Smooth muscle cell (in vitro differentiated cells): ENCODE measurements around the gene GNL3. TPM values are rescaled to one million over a fixed set of nuclear protein-coding genes. Genes with fewer than 3 reads are reported as not detected.

Experiments
- DNase-seq: peaks from one replicate; lab custom pipeline; 2025; ENCODE audit not compliant: unreplicated experiment; lab: John Stamatoyannopoulos, UW
- H2AFZ ChIP-seq: fragments of 200-600 bp; sonication (generic); 2 replicates; pipeline ENCODE4 v1.6.0; 2016; ENCODE audit warnings: antibody characterized with exemption, low read depth, mild to moderate bottlenecking
- H3F3A ChIP-seq: fragments of 200-600 bp; sonication (generic); 2 replicates; pipeline ENCODE4 v1.6.0; 2017; ENCODE audit warnings: antibody characterized with exemption, low read depth
- H3K27ac ChIP-seq: fragments of 200-600 bp; sonication (generic); 2 replicates; pipeline ENCODE4 v1.5.1; 2016; ENCODE audit warnings: low read depth, mild to moderate bottlenecking
- H3K27me3 ChIP-seq: fragments of 200-600 bp; sonication (generic); 2 replicates; pipeline ENCODE4 v1.6.1; 2016; ENCODE audit warnings: low read depth, mild to moderate bottlenecking
- H3K36me3 ChIP-seq: fragments of 200-600 bp; sonication (generic); 2 replicates; pipeline ENCODE4 v1.5.1; 2016; ENCODE audit warnings: low read depth
- H3K4me1 ChIP-seq: fragments of 200-600 bp; sonication (generic); 2 replicates; pipeline ENCODE4 v1.5.1; 2016; ENCODE audit warnings: low read depth
- H3K4me2 ChIP-seq: fragments of 200-600 bp; sonication (generic); 2 replicates; pipeline ENCODE4 v1.6.0; 2016; ENCODE audit warnings: mild to moderate bottlenecking
- H3K4me3 ChIP-seq: fragments of 200-600 bp; sonication (generic); 2 replicates; pipeline ENCODE4 v1.5.1; 2016; ENCODE audit warnings: mild to moderate bottlenecking
- H3K79me2 ChIP-seq: fragments of 200-600 bp; sonication (generic); 2 replicates; pipeline ENCODE4 v1.6.0; 2016; ENCODE audit warnings: low read depth, mild to moderate bottlenecking
- H3K9ac ChIP-seq: fragments of 200-600 bp; sonication (generic); 2 replicates; pipeline ENCODE4 v1.6.0; 2016; ENCODE audit warnings: low read depth
- H3K9me3 ChIP-seq: fragments of 200-600 bp; sonication (generic); replicated peaks from 2 replicates; pipeline ENCODE4 v1.5.1; 2016; ENCODE audit warnings: low read depth
- H4K20me1 ChIP-seq: fragments of 200-600 bp; sonication (generic); 2 replicates; pipeline ENCODE4 v1.6.0; 2016; ENCODE audit warnings: low read depth
- CTCF ChIP-seq: fragments of 200-600 bp; sonication (generic); IDR thresholded peaks from 2 replicates; pipeline ENCODE4 v1.5.1; 2017; ENCODE audit warnings: borderline replicate concordance, mild to moderate bottlenecking, antibody characterized with exemption; ENCODE audit not compliant: insufficient read depth, poor library complexity, severe bottlenecking
- WGBS: methylation state at CpG from one replicate; pipeline ENCODE4 v1.1.7; 2016; ENCODE audit warnings: low lambda C conversion rate; 5-methylcytosine and 5-hydroxymethylcytosine counted together
- polyA plus RNA-seq: library from polyadenylated mRNA; unstranded; fragments of >200 nt; fragmentation: Nextera tagmentation; extraction: Ambion mirVana; gene quantifications from 2 replicates; pipeline ENCODE4 v1.2.1, GENCODE V29; 2016
- total RNA-seq: library from RNA; depleted of rRNA; stranded (reverse); fragments of >200 nt; gene quantifications from 2 replicates; pipeline ENCODE4 v1.2.3, GENCODE V29; 2014

GNL3 gene
- total and polyA plus RNA-seq, 2 experiments from 2014 or later: 106 to 131 TPM

GRCh38 chr3:52705688-52706686, 20.2 kb downstream of the GNL3 start, which contains the start of the genes GLT8D1 and SPCS1:
TSS of gene GLT8D1 (minus strand) at chr3:52705791. CDS start at chr3:52700460, 5,331 bp downstream.
TSS of gene SPCS1 (plus strand) at chr3:52706106. CDS start at chr3:52706247, 141 bp downstream.
- under 1% methylated on average over 71 of the region's 94 CpGs for WGBS
- Histone ChIP-seq H3F3A (peaks cover 23% of the 10 kb centered on the region), H2AFZ (peak within 1 kb of the TSS; percentile 96), H3K4me2 (peak within 1 kb of the TSS; percentile 100), H3K9ac (peak within 1 kb of the TSS; percentile 89), H3K4me3 (peak within 1 kb of the TSS; percentile 98), H4K20me1 (peaks cover 24% of the 10 kb centered on the region), H3K4me1 (peaks cover 25% of the 10 kb centered on the region), H3K79me2 (peaks cover 67% of the 10 kb centered on the region), H3K27me3 (no peaks in the 10 kb centered on the region), H3K36me3 (peaks cover 4% of the 10 kb centered on the region), H3K9me3 (no peaks in the 10 kb centered on the region), H3K27ac (peak within 1 kb of the TSS; percentile 87)
- DNase-seq: peak; percentile 87
- no peak for TF ChIP-seq CTCF

- H3K79me2 ChIP-seq: peaks cover 51% of the 10 kb centered on the region
- peak overlapping the region; percentile 87 for H3K27ac ChIP-seq
- H3K4me1 ChIP-seq: peaks cover 25% of the 10 kb centered on the region
- H3K36me3 ChIP-seq: peaks cover 4% of the 10 kb centered on the region
- no peaks in the 10 kb centered on the region for H3K27me3 ChIP-seq
- peaks cover 16% of the 10 kb centered on the region for H4K20me1 ChIP-seq
- no peak for TF ChIP-seq CTCF
- 87% methylated on average over 4 of the region's 4 CpGs for WGBS
- no peak overlapping the region for H2AFZ ChIP-seq
- H3K9me3 ChIP-seq: no peaks in the 10 kb centered on the region
- H3K4me3 ChIP-seq: peak overlapping the region; percentile 98
- peak overlapping the region; percentile 100 for H3K4me2 ChIP-seq
- peak overlapping the region; percentile 89 for H3K9ac ChIP-seq
- peaks cover 24% of the 10 kb centered on the region for H3F3A ChIP-seq
- no peak for DNase-seq
These were observed 21.8 kb downstream of the GNL3 start for GRCh38 chr3:52707585-52707984.

- no peak overlapping the region for H3K9ac ChIP-seq
- peaks cover 22% of the 10 kb centered on the region for H3K79me2 ChIP-seq
- peak overlapping the region; percentile 19 for H3K27ac ChIP-seq
- DNase-seq: no peak
- peaks cover 13% of the 10 kb centered on the region for H4K20me1 ChIP-seq
- TF ChIP-seq CTCF: no peak
- peaks cover 15% of the 10 kb centered on the region for H3F3A ChIP-seq
- no peaks in the 10 kb centered on the region for H3K9me3 ChIP-seq
- H2AFZ ChIP-seq: no peak overlapping the region
- H3K27me3 ChIP-seq: no peaks in the 10 kb centered on the region
- H3K4me2 ChIP-seq: no peak overlapping the region
- H3K36me3 ChIP-seq: peaks cover 4% of the 10 kb centered on the region
- 96% methylated on average over 2 of the region's 2 CpGs for WGBS
- peaks cover 18% of the 10 kb centered on the region for H3K4me1 ChIP-seq
- H3K4me3 ChIP-seq: no peak overlapping the region
These were observed 24.7 kb downstream of the GNL3 start for GRCh38 chr3:52710512-52710911.
